GM10266 (cell line): ENCODE measurements around the gene AP3M1.

Experiments used
- DNase-seq: peaks from one replicate; pipeline ENCODE4 v3.0.0; 2012; ENCODE audit errors: extremely low spot score
- CTCF ChIP-seq: IDR thresholded peaks from 2 replicates; pipeline ENCODE4 v1.5.1; 2012; ENCODE audit warnings: mild to moderate bottlenecking, low read depth; ENCODE audit not compliant: control insufficient read depth, insufficient read depth; ENCODE audit errors: missing control alignments

AP3M1 gene

DNA sequence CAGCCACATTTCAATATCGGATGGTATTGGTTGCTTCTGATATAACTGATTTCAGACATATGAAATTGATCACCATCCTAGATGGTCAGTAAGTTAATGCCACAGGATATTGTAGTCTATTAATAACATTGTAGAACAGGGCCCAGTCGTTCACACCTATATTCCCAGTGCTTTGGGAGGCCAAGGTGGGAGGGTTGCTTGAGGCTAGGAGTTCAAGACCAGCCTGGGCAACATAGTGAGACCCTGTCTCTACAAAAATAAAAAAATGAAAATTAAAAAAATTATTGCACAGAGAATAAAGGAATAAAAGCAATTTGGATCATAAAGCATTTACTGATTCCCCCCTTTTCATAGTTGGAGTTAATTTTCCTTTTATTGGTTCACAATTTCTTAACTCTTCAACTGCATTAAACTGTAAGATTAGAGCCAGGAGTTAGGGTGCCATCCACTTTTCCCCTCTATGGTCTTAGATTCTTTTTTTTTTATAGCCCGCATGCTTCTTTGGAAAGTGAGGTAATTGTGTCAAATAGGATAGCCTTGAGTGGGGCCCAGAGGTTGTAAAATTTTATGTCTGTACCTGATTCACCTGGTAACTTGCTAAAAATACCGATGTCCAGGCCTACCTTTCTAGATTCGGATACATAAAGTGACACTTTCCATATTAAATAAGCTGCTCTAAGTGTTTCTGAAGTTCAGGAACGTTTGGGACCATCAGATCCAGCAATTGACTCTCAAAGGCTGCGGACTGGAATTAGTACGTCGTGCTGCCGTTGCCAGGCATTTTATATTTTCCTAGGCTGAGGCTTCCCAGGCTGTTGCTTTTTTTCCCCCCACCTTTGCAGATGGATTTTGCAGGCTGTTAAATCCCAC is 25.1 kb upstream of the AP3M1 start:
- TF ChIP-seq CTCF = no peak
- no peak for DNase-seq

DNA sequence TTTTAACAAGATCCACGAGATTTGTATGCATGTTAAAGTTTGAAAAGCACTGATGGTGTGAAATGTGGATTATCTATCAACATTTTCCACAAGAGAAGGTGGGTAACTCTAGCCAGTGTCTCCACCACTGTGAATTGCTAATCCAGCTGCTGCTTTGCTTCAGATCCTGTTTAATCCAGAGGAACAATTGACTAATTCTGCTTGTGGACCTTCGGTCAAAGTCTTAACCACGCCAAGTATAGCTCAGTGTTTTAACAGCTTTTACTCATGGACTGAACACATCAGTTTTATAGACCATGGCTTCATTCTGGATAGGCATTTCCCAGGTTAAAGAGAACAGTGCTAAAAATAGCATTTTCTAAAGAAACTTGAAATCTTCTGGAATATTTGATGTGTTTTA is 23.9 kb upstream of the AP3M1 start:
- no peak for DNase-seq
- TF ChIP-seq CTCF = no peak

DNA sequence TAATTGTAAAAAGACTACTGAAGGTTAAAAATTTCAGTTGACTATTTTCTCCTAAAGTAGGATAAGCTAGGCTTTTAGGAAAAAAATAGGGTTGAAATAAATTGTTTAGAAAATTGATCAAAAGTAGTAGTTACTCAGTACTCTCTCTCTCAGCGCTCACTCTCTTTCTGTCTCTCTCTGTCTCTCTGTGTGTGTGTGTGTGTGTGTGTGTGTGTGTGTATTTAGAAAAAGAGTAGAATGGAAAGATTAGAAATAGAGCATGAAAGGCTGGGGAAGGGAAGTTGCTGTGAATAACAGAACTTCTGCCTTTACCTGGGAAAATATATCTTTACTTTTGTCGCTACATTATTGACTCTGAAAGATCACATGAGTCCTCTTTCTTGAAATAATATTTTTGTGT is 21.0 kb upstream of the AP3M1 start:
- no peak for TF ChIP-seq CTCF
- no peak for DNase-seq

DNA sequence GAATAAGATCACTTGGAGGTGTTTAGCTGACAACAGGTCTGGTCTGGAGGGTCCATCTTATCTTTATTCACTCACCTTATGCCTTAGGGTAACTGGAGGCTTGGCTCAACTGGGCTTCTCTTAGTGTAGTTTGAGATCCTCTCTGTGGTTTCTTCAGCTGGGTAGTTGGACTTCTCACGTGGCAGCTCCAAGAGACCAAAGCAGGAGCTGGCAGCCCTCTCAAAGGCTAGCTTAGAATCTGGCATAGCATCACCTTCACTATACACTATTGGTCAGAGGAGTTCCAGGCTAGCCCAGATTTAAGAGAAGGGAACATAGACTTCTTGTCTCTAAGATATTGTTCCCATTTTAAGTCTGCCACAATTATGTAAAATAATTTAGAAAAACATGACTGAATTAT is 16.8 kb upstream of the AP3M1 start:
- TF ChIP-seq CTCF = no peak

GRCh38 chr10:74165530-74165901 is 14.9 kb upstream of the AP3M1 start:
- no peak for DNase-seq
- TF ChIP-seq CTCF = no peak

More for the DNA sequence above, 16.8 kb upstream of the AP3M1 start:
- DNase-seq = no peak

DNA sequence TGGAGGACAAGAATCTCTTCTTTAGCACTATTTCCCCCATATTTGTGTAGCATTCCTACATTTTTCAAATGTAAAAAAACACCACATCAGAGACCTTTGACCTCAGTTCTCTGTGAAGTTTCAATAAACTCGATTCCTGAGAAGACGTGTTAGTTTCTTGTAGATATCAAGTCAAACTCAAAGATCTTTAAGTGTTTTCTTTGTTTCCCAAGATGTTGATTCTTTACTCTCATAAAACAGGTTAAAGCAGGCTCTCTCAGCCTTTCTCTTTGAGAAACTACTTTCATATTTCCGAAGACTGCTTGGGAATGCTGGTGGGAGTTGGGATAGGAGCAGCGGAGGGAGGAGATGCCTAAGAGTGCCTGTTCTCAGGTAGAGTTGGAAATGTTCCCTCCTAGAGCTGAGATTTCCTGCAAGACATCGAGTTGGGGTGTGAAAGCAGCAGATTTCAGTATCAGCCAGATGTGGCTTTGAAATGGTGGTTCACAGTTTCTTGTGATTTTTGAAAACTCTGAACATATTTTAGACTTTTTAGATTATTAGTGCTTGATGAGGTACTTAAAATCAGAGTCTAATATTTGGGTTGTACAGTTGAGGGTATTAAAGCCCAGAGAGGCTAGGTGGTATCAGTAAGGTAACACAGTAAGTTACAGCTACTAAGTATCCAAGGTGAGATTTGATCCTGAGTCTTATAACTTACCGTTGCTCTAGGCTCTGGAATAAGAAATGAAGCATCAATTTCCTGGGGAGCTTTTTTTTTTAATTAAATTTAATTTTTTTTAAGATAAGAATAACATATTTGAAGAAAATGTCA is 14.3 kb upstream of the AP3M1 start:
- no peak for TF ChIP-seq CTCF
- DNase-seq = no peak
